NCI-H1048 (cell line): ENCODE measurements around the gene FMO5.
"Not testable (repeated sequence)": the region's sequence is repeated elsewhere in the genome, so short reads cannot be mapped to it uniquely, and the experiment has no call there.

Experiments
- DNase-seq: peaks from one replicate; lab custom pipeline; 2025; lab: John Stamatoyannopoulos, UW

FMO5 gene

DNA sequence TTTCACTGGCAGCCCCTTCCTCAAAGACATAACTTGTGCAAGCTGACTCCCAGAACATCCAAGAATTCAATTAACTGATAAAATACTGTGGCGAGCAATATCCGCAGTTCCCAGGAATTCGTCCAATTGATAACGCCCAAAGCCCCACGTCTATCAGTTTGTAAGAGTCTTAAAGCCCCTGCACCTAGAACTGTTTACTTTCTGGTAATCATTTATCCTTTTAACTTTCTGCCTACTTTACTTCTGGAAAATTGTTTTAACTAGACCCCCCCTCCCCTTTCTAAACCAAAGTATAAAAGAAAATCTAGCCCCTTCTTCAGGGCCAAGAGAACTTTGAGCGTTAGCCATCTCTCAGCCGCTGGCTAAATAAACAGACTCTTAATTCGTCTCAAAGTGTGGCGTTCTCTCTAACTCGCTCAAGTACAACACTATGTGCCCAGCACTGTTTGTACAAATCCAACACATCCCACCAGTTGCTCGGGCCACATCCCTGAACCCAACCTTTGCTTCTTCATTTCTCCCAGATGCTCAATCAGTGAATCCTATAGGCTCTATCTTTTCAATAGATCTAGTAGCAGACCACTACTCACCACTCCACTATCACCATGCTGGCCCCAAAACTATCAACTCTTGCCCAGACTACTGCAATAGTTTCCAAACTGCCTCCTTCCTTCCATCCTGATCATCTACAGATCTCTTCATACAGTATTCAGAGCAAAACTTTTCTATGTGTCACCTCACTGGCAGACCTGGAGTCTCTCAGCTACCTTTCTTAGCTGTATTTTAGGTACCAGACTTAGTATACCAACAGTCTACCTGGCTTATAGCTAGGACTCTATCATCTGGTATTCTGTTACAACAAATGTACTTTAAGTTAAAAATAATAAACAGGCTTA, 14.0 kb upstream of the FMO5 start:
- DNase-seq: no peak

- DNase-seq: no peak
Observed at GRCh38 chr1:147238053-147238902, 13.1 kb upstream of the FMO5 start.

DNA sequence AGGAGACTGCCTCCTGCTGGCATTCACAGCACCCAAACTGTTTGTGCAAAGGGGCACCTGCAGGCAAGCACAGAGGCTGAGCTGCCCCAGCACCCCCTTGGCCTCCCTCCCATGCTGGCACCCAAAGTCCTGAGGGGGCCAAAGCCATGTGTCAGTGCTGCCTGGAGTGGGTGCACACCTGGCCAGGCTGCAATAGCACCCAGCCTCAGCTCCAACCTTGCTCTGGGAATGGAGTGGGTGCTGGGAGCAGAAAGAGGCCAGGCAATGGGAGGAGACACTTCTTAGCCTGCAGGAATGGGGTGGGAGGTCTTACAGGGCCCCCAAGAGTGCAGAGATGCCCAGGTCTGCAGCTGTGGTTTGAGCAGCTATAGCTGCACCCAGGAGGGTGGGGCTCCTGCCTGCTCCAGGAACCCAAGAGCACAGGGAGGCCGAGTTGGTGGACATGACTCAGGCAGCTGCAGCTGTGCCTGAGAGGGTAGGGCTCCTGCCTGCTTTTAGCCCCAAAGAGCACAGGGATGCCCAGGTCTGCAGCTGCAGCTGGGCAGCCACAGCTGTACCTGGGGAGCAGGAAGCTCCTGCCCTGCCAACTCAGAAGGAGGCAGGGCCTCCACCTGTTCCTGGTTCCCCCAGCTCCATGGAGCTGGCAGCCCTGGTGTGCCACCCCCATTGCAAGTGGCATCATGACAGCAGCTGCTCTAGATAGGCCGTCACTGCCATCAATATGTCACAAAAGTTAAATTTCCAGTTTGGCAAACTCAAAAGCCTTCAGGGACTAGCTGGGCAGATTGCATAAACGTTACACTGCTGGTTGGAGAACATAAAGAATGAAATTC, 12.0 kb upstream of the FMO5 start:
- DNase-seq: no peak

- DNase-seq: no peak
Observed at GRCh38 chr1:147236448-147236847, 11.3 kb upstream of the FMO5 start.

- no peak for DNase-seq
Observed at GRCh38 chr1:147235822-147236221, 10.7 kb upstream of the FMO5 start.

DNA sequence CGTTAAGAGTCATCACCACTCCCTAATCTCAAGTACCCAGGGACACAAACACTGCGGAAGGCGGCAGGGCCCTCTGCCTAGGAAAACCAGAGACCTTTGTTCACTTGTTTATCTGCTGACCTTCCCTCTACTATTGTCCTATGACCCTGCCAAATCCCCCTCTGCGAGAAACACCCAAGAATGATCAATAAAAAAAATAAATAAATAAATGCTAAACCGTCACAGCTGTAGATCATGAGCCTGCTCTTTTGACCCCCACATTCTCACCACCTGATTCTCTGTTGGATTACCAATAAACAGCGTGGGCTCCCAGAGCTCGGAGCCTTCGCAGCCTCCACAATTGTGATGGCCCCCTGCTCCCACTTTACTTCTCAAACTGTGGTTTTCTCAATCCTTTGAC, 8.8 kb upstream of the FMO5 start:
- DNase-seq: not testable (repeated sequence)

DNA sequence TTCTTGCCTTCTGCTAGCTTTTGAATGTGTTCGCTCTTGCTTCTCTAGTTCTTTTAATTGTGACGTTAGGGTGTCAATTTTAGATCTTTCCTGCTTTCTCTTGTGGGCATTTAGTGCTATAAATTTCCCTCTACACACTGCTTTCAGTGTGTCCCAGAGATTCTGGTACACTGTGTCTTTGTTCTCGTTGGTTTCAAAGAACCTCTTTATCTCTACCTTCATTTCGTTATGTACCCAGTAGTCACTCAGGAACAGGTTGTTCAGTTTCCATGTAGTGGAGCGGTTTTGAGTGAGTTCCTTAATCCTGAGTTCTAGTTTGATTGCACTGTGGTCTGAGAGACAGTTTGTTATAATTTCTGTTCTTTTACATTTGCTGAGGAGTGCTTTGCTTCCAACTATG, 5.9 kb upstream of the FMO5 start:
- not testable (repeated sequence) for DNase-seq

- no peak for DNase-seq
Observed at GRCh38 chr1:147223740-147224615, 1.2 kb downstream of the FMO5 start.

DNA sequence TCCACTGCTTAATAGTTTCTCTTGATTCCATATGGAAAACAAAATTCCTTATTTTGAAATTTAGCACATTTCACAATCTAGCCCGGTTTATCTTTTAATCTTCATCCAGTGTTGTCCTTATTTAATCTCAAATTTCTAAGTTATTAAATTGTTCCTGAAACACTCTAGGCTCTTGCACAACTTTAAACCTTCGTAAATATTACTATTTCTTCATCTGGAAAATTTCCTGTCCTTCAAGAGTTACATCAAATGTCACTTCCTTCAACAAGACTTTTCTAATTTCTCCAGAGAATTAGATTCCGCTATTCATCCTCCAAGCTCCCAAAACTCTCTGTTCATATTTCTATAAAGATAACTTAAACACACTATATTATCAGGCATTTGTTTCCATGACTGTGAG, 6.5 kb downstream of the FMO5 start:
- DNase-seq: no peak

GRCh38 chr1:147217141-147217540, 8.0 kb downstream of the FMO5 start:
- no peak for DNase-seq

GRCh38 chr1:147216124-147216523, 9.0 kb downstream of the FMO5 start:
- no peak for DNase-seq

GRCh38 chr1:147215540-147215916, 9.6 kb downstream of the FMO5 start:
- no peak for DNase-seq

DNA sequence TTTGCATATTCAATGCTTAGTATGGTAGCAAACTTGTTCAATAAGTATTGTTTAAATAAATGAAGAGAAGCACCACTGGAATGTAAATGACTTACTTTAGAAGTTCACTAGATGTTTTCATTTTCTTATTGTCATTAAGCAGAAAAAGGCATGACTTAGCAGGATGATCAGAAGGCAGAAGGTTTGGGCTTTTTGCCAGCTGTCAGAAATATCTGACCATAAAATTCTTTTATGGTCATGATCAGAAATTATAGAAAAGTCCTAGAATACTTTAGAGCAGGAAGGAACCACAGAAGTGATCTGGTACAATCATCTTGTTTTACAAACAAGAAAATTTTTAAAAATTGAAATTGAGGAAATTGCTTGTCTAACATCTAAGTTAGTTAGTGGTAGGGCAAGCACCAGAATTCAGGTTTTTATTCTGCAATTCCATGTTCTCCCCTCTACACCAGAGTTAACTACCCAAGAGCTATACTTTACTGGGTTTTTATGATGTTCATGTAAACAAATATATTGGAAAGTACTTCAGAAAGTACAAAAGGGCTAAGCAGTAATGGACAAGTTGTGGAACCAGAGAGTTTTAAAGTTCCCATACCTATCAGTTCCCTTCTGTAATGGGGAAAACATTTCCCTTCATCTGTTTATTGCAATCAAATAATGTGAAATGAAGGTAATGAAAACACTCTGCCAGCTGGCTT, 10.1 kb downstream of the FMO5 start:
- no peak for DNase-seq

DNA sequence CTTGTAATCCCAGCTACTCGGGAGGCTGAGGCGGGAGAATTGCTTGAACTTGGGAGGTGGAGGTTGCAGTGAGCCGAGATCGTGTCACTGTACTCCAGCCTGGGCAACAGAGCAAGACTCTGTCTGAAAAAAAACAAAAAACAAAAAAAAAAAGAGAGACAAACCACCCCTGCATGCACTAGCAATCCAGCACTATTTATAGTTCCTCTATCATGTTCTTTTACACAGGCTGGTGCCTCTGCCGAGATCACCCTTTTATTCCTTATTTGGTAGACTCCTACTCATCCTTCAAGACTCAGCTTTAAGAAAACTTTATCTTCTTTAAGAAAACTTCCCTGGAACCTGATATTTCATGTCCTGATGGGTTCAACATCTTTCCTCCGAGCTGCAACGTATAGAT, 10.8 kb downstream of the FMO5 start:
- DNase-seq: no peak

DNA sequence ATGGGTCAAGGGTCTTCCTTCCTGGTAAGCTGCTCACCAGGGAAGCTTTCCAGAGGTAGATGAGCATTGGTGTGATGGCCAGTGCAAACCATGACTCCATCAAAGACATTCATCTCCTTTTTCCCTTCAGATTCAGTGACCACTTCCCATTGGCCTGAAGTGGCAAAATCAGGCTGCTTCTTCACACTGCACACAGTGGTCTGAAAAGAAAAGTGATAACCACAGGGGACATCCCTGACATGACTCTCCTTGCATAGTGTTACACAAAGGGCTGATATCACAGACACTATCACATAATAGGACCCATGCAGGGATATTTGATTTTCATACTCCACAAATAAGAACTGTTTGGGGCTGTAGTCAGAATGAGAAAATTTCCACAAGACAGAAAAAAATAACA, 11.9 kb downstream of the FMO5 start:
- no peak for DNase-seq

DNA sequence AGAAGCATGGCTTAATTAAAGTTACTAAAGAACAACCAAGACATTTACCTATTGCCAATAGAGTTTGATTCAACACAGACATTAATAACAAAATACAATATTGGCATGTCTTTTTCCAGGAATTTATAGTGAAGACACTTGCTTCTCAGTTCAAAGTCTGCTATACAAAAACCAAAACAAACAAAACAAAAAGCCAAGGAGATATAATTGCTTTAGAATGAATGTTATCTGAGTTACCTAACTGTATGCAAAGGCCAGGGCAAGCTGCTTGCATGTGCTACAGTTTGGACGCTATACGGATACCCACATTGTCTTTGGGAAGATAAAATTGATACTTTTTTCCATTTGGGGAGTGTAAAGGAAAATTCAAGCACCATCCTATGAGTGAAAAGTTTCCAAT, 13.6 kb downstream of the FMO5 start:
- DNase-seq: no peak

GRCh38 chr1:147210987-147211386, 14.2 kb downstream of the FMO5 start:
- no peak for DNase-seq

- no peak for DNase-seq
Observed at GRCh38 chr1:147209825-147210821, 15.0 kb downstream of the FMO5 start.

DNA sequence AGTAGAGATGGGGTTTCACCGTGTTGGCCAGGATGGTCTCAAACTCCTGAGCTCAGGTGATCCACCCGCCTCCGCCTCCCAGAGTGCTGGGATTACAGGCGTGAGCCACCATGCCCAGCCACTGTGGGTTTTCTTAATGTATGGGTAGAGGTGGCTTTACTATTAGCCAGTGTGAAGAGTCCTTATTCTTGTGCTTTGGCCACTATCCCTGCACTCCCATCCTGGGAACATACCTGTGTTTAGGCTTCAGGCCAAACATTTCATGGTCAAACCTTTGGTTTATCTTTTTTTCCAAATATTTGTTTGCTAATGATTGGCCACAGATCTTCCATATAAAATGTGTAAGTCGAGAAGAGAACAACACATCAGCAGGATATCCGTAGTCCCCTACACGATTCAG, 16.5 kb downstream of the FMO5 start:
- no peak for DNase-seq
